ENCODE results near the gene HOXD8. TPM values are rescaled to one million over a fixed set of nuclear protein-coding genes. Genes with fewer than 3 reads are reported as not detected.

HOXD8 gene
- total and polyA plus RNA-seq, 2 experiments from 2014 or later, result 19.7 to 27.8 TPM

GRCh38 chr2:176093145-176093897 lies 36.2 kb upstream of the HOXD8 start:
- in situ Hi-C loops (cut with MboI), result no loop called here
- Histone ChIP-seq H3K79me2 (ENCODE audit: insufficient read depth) (0 out of 2 replicates have a peak, but pooled peaks cover 13% of the 10 kb centered on the region), H3K4me2 (ENCODE audit: unreplicated experiment) (peak overlapping the region; percentile 87), H3K4me1 (ENCODE audit: insufficient read depth) (peaks cover 9% of the 10 kb centered on the region), H3F3A (ENCODE audit: insufficient read depth) (peaks cover 15% of the 10 kb centered on the region; the same call in 1 of the 2 replicates), H3K27ac (no peak overlapping the region), H3K9me2 (ENCODE audit: insufficient read depth) (no peaks in the 10 kb centered on the region), H4K20me1 (ENCODE audit: insufficient read depth) (no peaks in the 10 kb centered on the region), H2AFZ (peak overlapping the region; percentile 88), H3K4me3 (peak overlapping the region; percentile 77), H3K36me3 (ENCODE audit: low read depth) (no peaks in the 10 kb centered on the region), H3K9me3 (ENCODE audit: low read depth) (no peaks in the 10 kb centered on the region), H3K27me3 (replicated peaks; ENCODE audit: insufficient read depth) (peaks cover 13% of the 10 kb centered on the region; the same call in 1 of the 2 replicates), H3K9ac (peak overlapping the region; percentile 55)
- TF ChIP-seq EZH2phosphoT487 (IDR thresholded peaks at IDR 0.05; ENCODE audit: insufficient read depth, low read depth) (no peak), EZH2 (IDR thresholded peaks at IDR 0.05; ENCODE audit: insufficient read depth, poor library complexity, severe bottlenecking) (no peak)
- 10% methylated on average over 46 to 50 of the region's 53 CpGs for WGBS, 2 experiments (ENCODE audit: low coverage in 1 of 2, low lambda C conversion rate in 2 of 2, missing lambda C conversion rate in 2 of 2)
- DNase-seq, result peak; percentile 88

GRCh38 chr2:176093898-176094249 lies 35.6 kb upstream of the HOXD8 start:
- Histone ChIP-seq H3K9ac (no peak overlapping the region), H3K9me3 (ENCODE audit: low read depth) (no peaks in the 10 kb centered on the region), H3F3A (ENCODE audit: insufficient read depth) (peaks cover 15% of the 10 kb centered on the region; the same call in 1 of the 2 replicates), H3K27ac (no peak overlapping the region), H3K79me2 (ENCODE audit: insufficient read depth) (0 out of 2 replicates have a peak, but pooled peaks cover 13% of the 10 kb centered on the region), H3K27me3 (replicated peaks; ENCODE audit: insufficient read depth) (peaks cover 13% of the 10 kb centered on the region; the same call in 1 of the 2 replicates), H3K4me3 (peak overlapping the region; percentile 77), H4K20me1 (ENCODE audit: insufficient read depth) (no peaks in the 10 kb centered on the region), H3K36me3 (ENCODE audit: low read depth) (no peaks in the 10 kb centered on the region), H3K4me2 (ENCODE audit: unreplicated experiment) (peak overlapping the region; percentile 87), H3K4me1 (ENCODE audit: insufficient read depth) (peaks cover 9% of the 10 kb centered on the region), H2AFZ (peak overlapping the region; percentile 88; the same call in 1 of the 2 replicates), H3K9me2 (ENCODE audit: insufficient read depth) (no peaks in the 10 kb centered on the region)
- in situ Hi-C loops (cut with MboI), result no loop called here
- WGBS, 2 experiments (ENCODE audit: low coverage in 1 of 2, low lambda C conversion rate in 2 of 2, missing lambda C conversion rate in 2 of 2), result 81 to 84% methylated on average over 8 of the region's 8 CpGs
- TF ChIP-seq EZH2 (IDR thresholded peaks at IDR 0.05; ENCODE audit: insufficient read depth, poor library complexity, severe bottlenecking) (no peak), EZH2phosphoT487 (IDR thresholded peaks at IDR 0.05; ENCODE audit: insufficient read depth, low read depth) (no peak)
- no peak for DNase-seq

GRCh38 chr2:176094349-176094748 lies 35.2 kb upstream of the HOXD8 start:
- H3K27me3 ChIP-seq (replicated peaks; ENCODE audit: insufficient read depth), result peaks cover 12% of the 10 kb centered on the region; the same call in 1 of the 2 replicates
- H3K4me2 ChIP-seq (ENCODE audit: unreplicated experiment), result no peak overlapping the region
- no peaks in the 10 kb centered on the region for H3K36me3 ChIP-seq (ENCODE audit: low read depth)
- 0 out of 2 replicates have a peak, but pooled peaks cover 13% of the 10 kb centered on the region for H3K79me2 ChIP-seq (ENCODE audit: insufficient read depth)
- no peak for TF ChIP-seq EZH2phosphoT487 (IDR thresholded peaks at IDR 0.05; ENCODE audit: insufficient read depth, low read depth)
- TF ChIP-seq EZH2 (IDR thresholded peaks at IDR 0.05; ENCODE audit: insufficient read depth, poor library complexity, severe bottlenecking), result no peak
- H3K4me3 ChIP-seq, result 0 out of 2 replicates have a peak overlapping the region, but pooled peaks have one; percentile 77
- H3K9me3 ChIP-seq (ENCODE audit: low read depth), result no peaks in the 10 kb centered on the region
- H4K20me1 ChIP-seq (ENCODE audit: insufficient read depth), result no peaks in the 10 kb centered on the region
- no peak overlapping the region for H2AFZ ChIP-seq
- H3K4me1 ChIP-seq (ENCODE audit: insufficient read depth), result peaks cover 9% of the 10 kb centered on the region
- H3F3A ChIP-seq (ENCODE audit: insufficient read depth), result peaks cover 15% of the 10 kb centered on the region; the same call in 1 of the 2 replicates
- no peak for DNase-seq
- WGBS, 2 experiments (ENCODE audit: low coverage in 1 of 2, low lambda C conversion rate in 2 of 2, missing lambda C conversion rate in 2 of 2), result 95 to 97% methylated on average over 12 of the region's 12 CpGs
- in situ Hi-C loops (cut with MboI), result no loop called here
- no peaks in the 10 kb centered on the region for H3K9me2 ChIP-seq (ENCODE audit: insufficient read depth)
- no peak overlapping the region for H3K27ac ChIP-seq
- no peak overlapping the region for H3K9ac ChIP-seq

- Histone ChIP-seq H3K9me2 (ENCODE audit: insufficient read depth) (no peaks in the 10 kb centered on the region), H3K27ac (no peak overlapping the region), H3F3A (ENCODE audit: insufficient read depth) (peaks cover 15% of the 10 kb centered on the region; the same call in 1 of the 2 replicates), H3K4me2 (ENCODE audit: unreplicated experiment) (no peak overlapping the region), H3K27me3 (replicated peaks; ENCODE audit: insufficient read depth) (peaks cover 3% of the 10 kb centered on the region; the same call in 1 of the 2 replicates), H3K79me2 (ENCODE audit: insufficient read depth) (0 out of 2 replicates have a peak, but pooled peaks cover 13% of the 10 kb centered on the region), H3K36me3 (ENCODE audit: low read depth) (no peaks in the 10 kb centered on the region), H3K4me1 (ENCODE audit: insufficient read depth) (peaks cover 9% of the 10 kb centered on the region), H3K9ac (no peak overlapping the region), H3K4me3 (no peak overlapping the region), H3K9me3 (ENCODE audit: low read depth) (no peaks in the 10 kb centered on the region), H2AFZ (no peak overlapping the region), H4K20me1 (ENCODE audit: insufficient read depth) (no peaks in the 10 kb centered on the region)
- no peak for TF ChIP-seq EZH2 (IDR thresholded peaks at IDR 0.05; ENCODE audit: insufficient read depth, poor library complexity, severe bottlenecking)
- TF ChIP-seq EZH2phosphoT487 (IDR thresholded peaks at IDR 0.05; ENCODE audit: insufficient read depth, low read depth), result no peak
- WGBS, 2 experiments (ENCODE audit: low coverage in 1 of 2, low lambda C conversion rate in 2 of 2, missing lambda C conversion rate in 2 of 2), result 94 to 98% methylated on average over 5 of the region's 5 CpGs
- in situ Hi-C loops (cut with MboI), result no loop called here
- DNase-seq, result no peak
These were observed 34.1 kb upstream of the HOXD8 start for GRCh38 chr2:176095421-176095820.
